AG09319 (cell line): ENCODE data around the gene SELENOM.
"Not testable (repeated sequence)": the region's sequence is repeated elsewhere in the genome, so short reads cannot be mapped to it uniquely, and the experiment has no call there.

Experiments
- DNase-seq: peaks from one replicate; pipeline ENCODE4 v3.0.0-alpha.2; 2010; ENCODE audit warnings: low read depth; ENCODE audit errors: extremely low read depth
- CTCF ChIP-seq: IDR thresholded peaks from 2 replicates; pipeline ENCODE4 v1.5.1; 2011; ENCODE audit warnings: low read depth, mild to moderate bottlenecking, inconsistent platforms, low read length, moderate library complexity

Gene SELENOM

GRCh38 chr22:31080848-31081649 lies 26.3 kb downstream of the SELENOM start, which contains the start of gene SMTN:
SMTN (plus strand) TSS chr22:31081318; CDS start chr22:31083259, 1,941 bp downstream.
- peak; percentile 64 for DNase-seq
- no peak for TF ChIP-seq CTCF

- no peak for DNase-seq
- no peak for TF ChIP-seq CTCF
These were observed 27.1 kb downstream of the SELENOM start for GRCh38 chr22:31080164-31080847.

GRCh38 chr22:31079095-31079642 lies 28.2 kb downstream of the SELENOM start:
- TF ChIP-seq CTCF: no peak
- DNase-seq: no peak

- not testable (repeated sequence) for DNase-seq
These were observed 29.0 kb downstream of the SELENOM start for GRCh38 chr22:31078389-31078788.

GRCh38 chr22:31077681-31078080 lies 29.7 kb downstream of the SELENOM start:
- no peak for DNase-seq
- TF ChIP-seq CTCF: no peak

GRCh38 chr22:31075961-31076360 lies 31.4 kb downstream of the SELENOM start:
- TF ChIP-seq CTCF: no peak
- peak; percentile 83 for DNase-seq

GRCh38 chr22:31073545-31074145 lies 33.7 kb downstream of the SELENOM start:
- not testable (repeated sequence) for DNase-seq

GRCh38 chr22:31073125-31073524 lies 34.2 kb downstream of the SELENOM start:
- not testable (repeated sequence) for DNase-seq

GRCh38 chr22:31069691-31070314 lies 37.6 kb downstream of the SELENOM start:
- DNase-seq: not testable (repeated sequence)
